K562 (cell line): ENCODE data around the gene SDS. TPM values are rescaled to one million over a fixed set of nuclear protein-coding genes. Genes with fewer than 3 reads are reported as not detected.
A peak's percentile ranks its signal among the peaks of the same experiment; 100 is the strongest.

ENCODE experiments used
- ARID4B ChIP-seq: sonication (generic); formaldehyde crosslinking; IDR thresholded peaks from 2 replicates; pipeline ENCODE4 v1.8.0; 2022; ENCODE audit warnings: mild to moderate bottlenecking, missing genetic modification reagents
- BACH1 ChIP-seq: fragments of 200-800 bp; sonication (Bioruptor generic); IDR thresholded peaks from 2 replicates; pipeline ENCODE4 v1.6.1; 2016; ENCODE audit warnings: missing genetic modification characterization, missing compliant biosample characterization
- CAMTA2 ChIP-seq: fragments of 250-450 bp; sonication (Bioruptor Pico); conservative IDR thresholded peaks from 2 replicates; pipeline ENCODE4 v1.5.1; 2022
- HDAC8 ChIP-seq: fragments of 450-650 bp; IDR thresholded peaks from 2 replicates; pipeline ENCODE4 v1.6.1; 2016; ENCODE audit warnings: mild to moderate bottlenecking, missing genetic modification characterization, moderate library complexity, missing compliant biosample characterization
- KLF10 ChIP-seq: fragments of 250-450 bp; sonication (Bioruptor Pico); IDR thresholded peaks from 2 replicates; pipeline ENCODE4 v1.6.1; 2021; ENCODE audit warnings: matching md5 sums
- MEIS2 ChIP-seq: fragments of 450-650 bp; IDR thresholded peaks from 2 replicates; pipeline ENCODE4 v1.6.1; 2014; ENCODE audit warnings: mild to moderate bottlenecking; ENCODE audit not compliant: partially characterized antibody
- NELFE ChIP-seq: IDR thresholded peaks from 2 replicates; pipeline ENCODE4 v1.6.1; 2011; ENCODE audit warnings: mild to moderate bottlenecking; ENCODE audit not compliant: insufficient read depth, insufficient read length
- POLR2A ChIP-seq: fragments of 450-650 bp; conservative IDR thresholded peaks from 2 replicates; pipeline ENCODE4 v1.6.1; 2016
- RBM25 ChIP-seq: fragments of 200-400 bp; formaldehyde crosslinking; IDR thresholded peaks from 2 replicates; pipeline ENCODE4 v1.6.1; 2018; ENCODE audit warnings: low read length, low read depth, moderate library complexity; ENCODE audit not compliant: severe bottlenecking
- RERE ChIP-seq: sonication (generic); formaldehyde crosslinking; IDR thresholded peaks from 2 replicates; pipeline ENCODE4 v1.8.0; 2023; ENCODE audit warnings: missing genetic modification reagents, mild to moderate bottlenecking, borderline replicate concordance
- SIN3B ChIP-seq: fragments of 450-650 bp; IDR thresholded peaks from 2 replicates; pipeline ENCODE4 v1.6.1; 2017; ENCODE audit warnings: low read depth, mild to moderate bottlenecking, moderate library complexity
- TAL1 ChIP-seq: fragments of 450-650 bp; IDR thresholded peaks from 2 replicates; pipeline ENCODE4 v1.6.1; 2016; ENCODE audit warnings: mild to moderate bottlenecking
- ZNF212 ChIP-seq: fragments of 450-650 bp; formaldehyde crosslinking; IDR thresholded peaks from 2 replicates; pipeline ENCODE4 v1.4.0; 2020; ENCODE audit warnings: mild to moderate bottlenecking
- ZNF609 ChIP-seq: sonication (generic); formaldehyde crosslinking; IDR thresholded peaks from 2 replicates; pipeline ENCODE4 v1.8.1; 2023; ENCODE audit warnings: missing genetic modification reagents, mild to moderate bottlenecking, borderline replicate concordance
- polyA plus RNA-seq, 8 experiments: library from polyadenylated mRNA; depleted of rRNA in 4 of 8; stranded (reverse) in 5 of 8; unstranded in 3 of 8; fragments of >200 nt; fragmentation: Nextera tagmentation in 2 of 8; fragmentation: Illumina TruSeq in 1 of 8; extraction: Ambion mirVana in 2 of 8; extraction: Trizol in 1 of 8; gene quantifications; 2 replicates each; pipeline versions ENCODE4 v1.2.1 to v1.2.3, GENCODE V29; 2011 to 2014; ENCODE audit warnings: inconsistent platforms in 1 of 8, missing spikeins in 1 of 8
- total RNA-seq, 7 experiments: library from RNA; depleted of rRNA in 6 of 7; stranded (reverse); fragments of >200 nt in 6 of 7; fragmentation: Illumina TruSeq in 2 of 7; extraction: Trizol in 2 of 7; gene quantifications; 2 replicates each; pipeline versions ENCODE4 v1.2.1 to v1.2.3, GENCODE V29; 2011 to 2021; ENCODE audit warnings: low replicate concordance in 1 of 7

Gene SDS
- total and polyA plus RNA-seq, 9 of the 15 experiments (the other 6 are each of a cell fraction or from before 2014, with no cell fraction given) = 0.07 to 1.1 (median 0.12) TPM; not detected in 1

- no peak for TF ChIP-seq ZNF609 (CRISPR knock-in tag)
- peak; percentile 18 for TF ChIP-seq RBM25
- no peak for TF ChIP-seq CAMTA2
- no peak for TF ChIP-seq HDAC8 (tag)
- no peak for TF ChIP-seq BACH1 (tag)
- TF ChIP-seq KLF10 (CRISPR knock-in tag) = no peak
- TF ChIP-seq MEIS2 = peak; percentile 44
- TF ChIP-seq RERE = no peak
- no peak for TF ChIP-seq ZNF212 (CRISPR knock-in tag)
- TF ChIP-seq ARID4B (CRISPR knock-in tag) = no peak
- TF ChIP-seq POLR2A = no peak
- no peak for TF ChIP-seq NELFE
- TF ChIP-seq TAL1 = no peak
- no peak for TF ChIP-seq SIN3B
These were observed 12.5 kb upstream of the SDS start (continued) for GRCh38 chr12:113416091-113416754.
